ENCODE measurements around the gene RASSF1. TPM values are rescaled to one million over a fixed set of nuclear protein-coding genes. Genes with fewer than 3 reads are reported as not detected.

The RASSF1 gene
- total RNA-seq, 2 donors from 2014 or later = 31.3 to 40.3 TPM

DNA sequence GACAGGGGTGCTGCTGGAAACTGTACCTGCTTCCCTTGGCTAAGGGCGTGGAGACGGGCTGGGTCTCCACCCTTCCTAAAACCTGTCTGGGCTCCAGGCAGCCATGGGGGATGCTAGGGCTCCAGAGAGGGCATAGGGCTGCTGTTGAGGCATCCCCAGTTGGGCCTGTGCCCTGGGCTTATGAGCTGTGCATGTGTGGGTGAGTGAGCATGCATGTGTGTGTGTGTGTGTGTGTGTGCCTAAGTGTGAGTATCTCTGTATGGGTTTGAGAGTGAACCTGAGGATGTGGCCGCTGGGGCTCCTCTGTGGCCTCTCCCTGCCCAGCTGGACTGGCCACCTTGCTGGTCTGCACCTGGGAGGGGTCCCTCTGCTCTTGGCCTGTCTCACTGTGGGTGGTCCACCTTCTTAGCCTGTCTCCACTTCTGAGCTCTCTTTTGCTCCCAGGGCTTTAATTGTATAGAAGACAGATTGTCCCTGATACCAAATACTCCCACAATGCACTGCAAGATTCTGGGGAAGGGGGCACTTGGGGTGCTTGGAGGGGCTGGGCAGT is 30.6 kb upstream of the RASSF1 start:
- DNase-seq (ENCODE audit: low spot score) = no peak
- intact Hi-C loops (cut with DNase I) = no loop called here

DNA sequence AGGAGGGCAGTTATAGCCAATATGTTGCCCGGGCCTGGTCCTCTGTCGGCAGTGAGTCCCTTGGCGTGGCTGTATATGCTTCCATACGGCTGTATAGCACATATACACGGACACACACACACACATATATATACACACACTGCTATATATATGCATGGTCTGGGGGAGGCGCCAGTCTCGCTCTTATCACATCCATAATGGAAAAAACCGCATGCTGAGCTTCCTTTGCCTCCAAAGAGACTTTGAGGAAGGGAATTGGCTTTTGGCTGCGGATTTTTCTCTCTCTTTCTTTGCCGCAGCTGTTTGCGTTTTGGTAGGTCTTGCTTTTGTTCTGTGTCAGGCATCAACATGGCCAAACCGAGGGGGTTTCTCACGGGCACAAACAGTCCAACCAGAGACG is 30.0 kb upstream of the RASSF1 start:
- intact Hi-C loops (cut with DNase I) = no loop called here
- DNase-seq (ENCODE audit: low spot score) = no peak

DNA sequence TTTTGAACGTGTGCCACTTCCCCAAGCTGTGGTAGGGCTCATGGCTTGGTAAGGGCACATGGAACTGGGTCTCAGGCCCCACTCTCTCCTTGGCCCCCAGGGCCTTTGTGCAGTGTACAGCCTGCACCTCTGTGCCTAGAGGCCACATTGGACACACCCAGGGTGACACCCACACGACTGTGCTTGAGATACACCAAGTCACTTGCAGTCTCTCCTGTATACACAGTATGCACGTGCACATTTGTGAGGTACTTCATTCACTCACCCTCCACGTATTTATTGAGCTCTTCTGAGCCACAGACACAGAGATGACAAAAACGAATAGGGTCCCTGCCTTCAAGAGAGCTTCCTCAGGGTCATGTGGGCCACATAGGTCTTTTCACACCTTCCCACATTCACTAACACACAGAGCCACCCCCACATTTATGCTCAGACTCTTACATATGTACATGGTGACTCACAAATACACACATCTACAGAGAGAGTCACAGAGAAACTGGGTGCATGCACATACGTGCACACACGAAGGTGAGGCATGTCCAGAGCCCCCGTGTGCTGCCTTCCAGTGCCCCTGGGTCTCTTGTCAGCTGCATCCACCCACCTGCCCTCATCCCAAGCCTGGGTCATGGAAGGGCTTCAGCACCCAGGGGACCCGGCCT is 28.5 kb upstream of the RASSF1 start:
- intact Hi-C loops (cut with DNase I) = no loop called here
- no peak for DNase-seq (ENCODE audit: low spot score)

DNA sequence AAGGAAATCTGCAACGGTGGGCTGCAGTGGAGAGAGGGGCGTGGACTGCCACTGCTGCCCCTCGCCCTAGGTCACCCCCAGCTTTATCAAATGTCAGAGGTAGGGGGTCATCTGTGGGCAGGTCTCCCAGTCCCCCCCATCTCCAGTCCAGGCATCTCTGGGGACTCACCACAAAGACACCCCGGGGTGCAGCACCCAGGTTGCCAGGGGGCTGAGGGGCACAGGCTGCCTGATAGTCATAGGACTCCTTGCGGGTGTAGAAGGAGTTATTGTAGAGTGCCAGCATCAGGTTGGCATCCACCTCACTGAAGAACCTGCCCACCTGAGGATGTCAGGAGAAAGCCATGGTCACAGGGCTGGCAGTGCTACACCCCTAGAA is 25.2 kb upstream of the RASSF1 start:
- intact Hi-C loops (cut with DNase I) = no loop called here
- no peak for DNase-seq (ENCODE audit: low spot score)

DNA sequence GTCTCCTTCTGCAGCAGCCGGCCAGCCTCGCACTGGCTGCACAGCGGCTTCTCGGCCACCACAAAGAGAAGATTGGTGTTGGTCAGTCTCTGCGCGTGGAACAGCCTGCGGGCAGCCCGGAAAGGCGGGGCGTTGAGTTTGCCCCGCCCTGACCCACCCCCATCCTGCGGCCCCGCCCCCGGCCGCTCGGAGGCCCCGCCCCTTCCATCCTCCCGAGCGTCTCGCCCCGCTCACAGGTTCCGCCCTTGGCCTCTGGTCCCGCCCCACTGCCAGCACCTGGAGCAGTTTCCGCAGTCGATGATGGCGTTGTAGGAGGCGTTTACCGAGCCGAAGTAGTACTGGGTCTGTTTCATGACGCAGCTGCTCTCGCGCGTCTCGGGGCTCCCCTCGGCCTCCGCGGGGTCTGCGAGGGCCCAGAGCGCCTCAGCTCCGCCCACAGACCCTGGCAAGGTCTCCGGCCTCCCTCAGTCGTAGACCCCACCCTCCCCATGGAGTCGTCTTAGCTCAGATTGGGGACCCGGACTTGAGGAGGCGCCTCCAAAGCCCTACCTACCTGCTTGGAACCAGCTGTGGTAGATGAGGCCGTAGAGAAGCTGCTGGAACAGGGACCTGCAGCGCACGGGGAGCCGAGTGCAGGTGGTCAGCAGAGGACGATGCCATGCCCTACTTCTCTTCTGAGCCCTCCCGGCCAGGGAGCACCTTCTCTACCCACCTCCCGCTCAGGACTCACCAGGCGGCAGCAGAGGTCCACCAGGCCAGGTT is 24.6 kb upstream of the RASSF1 start:
- intact Hi-C loops (cut with DNase I) = no loop called here
- peak; percentile 95 for DNase-seq (ENCODE audit: low spot score)

DNA sequence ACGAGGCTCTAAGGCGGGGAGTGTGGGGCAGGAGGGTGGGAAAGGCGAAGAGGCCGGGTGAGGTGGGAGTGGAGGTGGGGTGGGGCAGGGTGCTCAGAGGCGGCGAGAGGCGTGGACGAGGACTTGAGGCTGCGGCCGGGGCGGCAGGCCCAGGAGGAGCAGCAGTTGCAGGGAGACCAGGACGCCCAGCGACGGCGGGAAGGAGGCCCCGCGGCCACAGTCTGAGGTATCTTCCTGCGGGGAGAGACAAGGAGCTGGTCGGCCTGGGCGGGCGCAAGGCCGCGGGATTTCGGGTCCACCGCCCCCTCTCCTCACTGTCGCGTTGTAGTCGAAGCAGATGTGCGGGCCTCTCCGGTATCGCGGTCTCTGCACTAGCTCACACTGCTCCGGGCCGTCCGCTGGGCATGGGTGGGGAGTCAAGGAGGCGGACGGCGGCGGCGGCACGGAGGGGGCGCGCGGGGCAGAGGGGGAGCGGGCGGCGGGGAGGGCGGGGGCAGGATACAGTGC is 24.0 kb upstream of the RASSF1 start:
- intact Hi-C loops (cut with DNase I) = no loop called here
- DNase-seq (ENCODE audit: low spot score) = no peak

DNA sequence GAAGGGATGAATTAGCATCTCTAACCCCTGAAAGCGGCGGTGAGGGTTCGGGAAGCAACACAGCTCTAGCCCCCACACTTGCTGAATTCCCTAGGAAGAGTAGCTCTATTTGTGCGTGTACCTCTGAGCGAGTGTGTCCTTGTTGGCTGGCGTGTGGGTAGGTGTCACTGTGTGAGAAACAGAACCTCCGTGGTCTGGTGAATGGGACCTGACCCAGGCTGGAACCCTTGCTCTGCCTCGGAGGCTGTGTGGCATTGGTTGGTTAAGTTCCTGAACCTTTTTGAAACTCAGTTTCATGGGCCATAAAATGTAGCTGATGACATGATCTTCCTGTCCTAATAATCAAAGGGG is 19.1 kb upstream of the RASSF1 start:
- DNase-seq (ENCODE audit: low spot score) = no peak
- intact Hi-C loops (cut with DNase I) = no loop called here

DNA sequence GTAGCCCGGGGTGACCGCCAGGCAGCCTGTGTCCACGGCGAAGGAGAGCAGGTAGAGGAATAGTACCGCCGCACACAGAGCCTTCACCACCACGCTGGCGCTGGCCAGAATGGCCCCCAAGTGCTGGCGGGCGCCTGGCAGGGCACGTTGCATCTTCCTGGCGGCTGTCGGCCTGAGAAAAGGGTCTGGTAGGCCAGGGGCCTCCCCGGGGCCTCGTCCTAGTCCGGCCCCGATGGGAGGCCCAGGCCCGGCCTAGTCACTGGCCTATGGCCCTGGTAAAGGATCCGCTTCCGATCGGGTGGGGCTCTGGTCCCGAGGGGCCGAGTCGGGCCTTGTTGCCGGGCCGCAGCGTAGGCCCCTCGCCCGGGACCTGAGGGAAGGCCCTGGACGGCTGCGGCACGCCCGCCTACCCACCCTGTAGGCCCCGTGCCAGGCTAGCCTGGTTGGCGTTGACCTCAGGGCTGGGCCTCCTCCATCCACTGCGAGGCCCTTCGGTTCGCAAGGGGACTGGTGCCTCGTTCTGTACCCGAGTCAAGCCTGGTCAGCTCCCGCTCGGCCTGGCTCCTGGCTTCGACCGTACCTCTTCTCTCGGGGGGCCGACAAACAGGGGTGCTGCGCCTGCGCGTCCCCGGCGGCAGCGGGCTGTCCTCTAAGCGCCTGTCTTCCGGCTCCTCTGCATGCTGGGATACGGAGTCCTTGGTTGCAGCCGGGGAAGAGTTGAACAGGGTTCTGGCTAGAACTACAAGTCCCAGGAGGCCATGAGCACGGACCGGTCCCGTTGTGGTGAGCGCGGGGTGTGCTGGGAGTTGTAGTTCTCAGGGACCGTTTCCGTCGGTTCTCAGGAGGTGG is 18.5 kb upstream of the RASSF1 start, which contains the start of gene TMEM115:
Gene TMEM115, minus strand, starts transcription at position 611 of the 849 bp plus-strand sequence. Its CDS starts 458 bp downstream, at position 153.
- DNase-seq (ENCODE audit: low spot score) = peak; percentile 98
- intact Hi-C loops (cut with DNase I) = no loop called here

DNA sequence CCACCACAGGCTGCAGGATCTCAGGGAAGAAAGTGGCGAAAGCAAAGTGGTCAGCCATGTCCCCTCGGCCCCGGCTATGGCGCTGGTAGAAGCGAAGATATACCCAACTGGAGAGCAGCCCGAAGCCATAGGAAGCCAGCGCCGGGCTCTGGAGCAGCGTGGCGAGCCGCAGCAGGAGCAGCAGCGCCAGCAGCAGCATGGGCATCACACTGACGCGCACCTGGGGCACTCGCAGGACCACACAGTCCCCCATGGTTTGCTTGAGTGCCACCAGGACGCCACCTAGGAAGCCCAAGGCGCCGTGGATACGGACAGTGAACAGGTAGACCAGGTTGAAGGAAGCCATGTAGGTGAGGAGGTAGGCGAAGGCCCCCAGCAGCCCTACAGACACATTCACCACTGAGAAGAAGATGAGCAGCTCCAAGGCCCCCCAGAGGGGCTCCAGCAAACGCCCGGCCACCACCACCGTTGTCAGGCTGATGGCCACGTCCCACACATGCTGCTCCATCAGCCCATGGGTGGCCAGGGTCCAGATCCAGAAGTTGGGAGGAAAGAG is 17.8 kb upstream of the RASSF1 start:
- DNase-seq (ENCODE audit: low spot score) = no peak
- intact Hi-C loops (cut with DNase I) = no loop called here

DNA sequence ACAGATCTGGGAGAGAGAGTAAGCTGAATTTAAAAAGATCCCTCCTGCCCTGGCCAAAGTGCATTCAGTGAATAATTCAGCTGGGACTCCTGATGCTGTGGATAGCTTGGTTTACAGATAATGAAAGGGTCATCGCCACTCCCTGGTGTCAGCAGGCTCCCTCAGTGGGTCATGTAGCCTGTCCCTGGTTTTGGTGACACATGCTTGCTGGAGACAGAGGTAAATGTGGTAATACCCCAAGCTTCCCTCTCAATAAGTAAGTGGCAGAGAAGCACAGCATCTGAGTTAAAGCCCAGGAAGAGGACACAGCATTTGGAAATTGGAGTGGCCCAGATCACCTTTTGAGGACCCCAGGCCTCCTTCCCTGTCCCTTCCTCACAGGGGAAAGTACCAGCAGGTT is 16.8 kb upstream of the RASSF1 start:
- intact Hi-C loops (cut with DNase I) = no loop called here

DNA sequence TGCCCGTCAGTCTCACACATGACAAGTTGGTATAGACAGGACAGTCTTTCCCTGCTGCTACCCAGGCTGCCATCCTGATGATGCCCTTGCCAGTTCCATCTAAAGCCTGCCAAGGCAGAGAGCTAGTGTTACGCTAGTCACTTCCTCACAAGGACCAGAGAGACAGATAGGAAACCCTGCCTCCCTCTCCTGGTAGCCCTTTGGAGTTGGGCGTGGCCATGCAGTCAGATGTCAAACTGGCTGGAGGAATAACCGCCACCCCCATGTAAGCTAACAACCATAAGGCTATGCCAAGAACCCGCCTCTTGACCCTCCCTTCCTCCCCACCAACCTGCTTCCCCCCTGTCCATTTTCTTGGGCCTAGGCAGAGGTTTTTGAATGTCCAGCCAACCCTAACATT is 15.9 kb upstream of the RASSF1 start:
- intact Hi-C loops (cut with DNase I) = no loop called here
- no peak for DNase-seq (ENCODE audit: low spot score)

More for the DNA sequence above, 16.8 kb upstream of the RASSF1 start:
- no peak for DNase-seq (ENCODE audit: low spot score)

DNA sequence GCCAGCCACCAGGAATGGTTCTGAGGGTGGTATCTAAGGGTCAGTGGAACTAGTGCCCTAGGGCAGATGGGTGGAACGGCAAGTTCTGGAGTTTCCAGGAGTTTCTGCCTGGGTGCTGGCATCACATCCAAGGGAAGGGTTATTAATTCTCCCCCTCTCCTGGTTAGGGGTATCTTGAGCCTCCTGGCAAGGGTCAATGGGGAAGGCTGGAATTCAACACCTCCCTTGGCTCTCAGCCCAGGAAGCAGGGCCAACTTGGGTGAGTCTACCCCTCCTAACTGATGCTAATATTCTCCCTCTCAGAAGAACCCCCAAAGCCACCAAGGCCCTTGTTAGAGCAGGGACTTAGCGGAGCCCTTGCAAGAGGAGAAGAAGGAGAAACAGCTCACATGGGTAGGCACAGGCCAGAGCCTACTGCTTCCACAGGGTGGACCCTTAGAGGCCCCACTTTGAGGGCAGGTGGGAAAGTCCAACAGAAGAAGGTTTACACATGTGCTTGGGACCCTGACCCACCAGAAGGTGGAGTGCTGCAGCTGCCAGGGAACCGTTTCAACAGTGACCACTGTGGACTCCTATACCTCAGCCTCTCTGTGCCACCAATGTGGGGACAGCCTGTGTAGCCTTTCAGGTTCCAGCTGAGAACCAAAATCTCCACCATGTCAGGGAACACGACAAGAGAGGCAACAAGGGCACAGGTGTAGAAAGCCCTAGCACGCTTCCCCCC is 15.4 kb upstream of the RASSF1 start:
- DNase-seq (ENCODE audit: low spot score) = no peak
- intact Hi-C loops (cut with DNase I) = no loop called here

DNA sequence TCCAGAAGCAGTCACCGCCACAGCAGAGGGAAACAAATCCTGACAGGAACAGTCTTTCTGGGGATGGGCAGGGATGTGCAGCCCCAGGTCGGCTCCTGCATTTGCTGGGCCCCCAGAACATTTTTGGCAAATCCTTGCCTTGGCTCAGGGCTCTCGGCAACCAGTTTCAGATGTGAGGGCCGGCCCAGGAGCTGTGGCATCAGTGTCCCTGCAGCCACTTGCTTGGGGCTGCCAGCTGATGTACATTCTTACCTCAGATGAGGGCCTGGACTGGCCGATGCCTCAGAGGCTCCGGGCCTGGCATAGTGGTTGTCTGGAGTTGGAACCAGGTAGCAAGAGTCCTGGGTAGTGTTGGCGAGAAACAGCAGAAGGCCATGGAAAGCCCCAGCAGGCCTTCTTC is 14.2 kb upstream of the RASSF1 start:
- intact Hi-C loops (cut with DNase I) = no loop called here
- no peak for DNase-seq (ENCODE audit: low spot score)

DNA sequence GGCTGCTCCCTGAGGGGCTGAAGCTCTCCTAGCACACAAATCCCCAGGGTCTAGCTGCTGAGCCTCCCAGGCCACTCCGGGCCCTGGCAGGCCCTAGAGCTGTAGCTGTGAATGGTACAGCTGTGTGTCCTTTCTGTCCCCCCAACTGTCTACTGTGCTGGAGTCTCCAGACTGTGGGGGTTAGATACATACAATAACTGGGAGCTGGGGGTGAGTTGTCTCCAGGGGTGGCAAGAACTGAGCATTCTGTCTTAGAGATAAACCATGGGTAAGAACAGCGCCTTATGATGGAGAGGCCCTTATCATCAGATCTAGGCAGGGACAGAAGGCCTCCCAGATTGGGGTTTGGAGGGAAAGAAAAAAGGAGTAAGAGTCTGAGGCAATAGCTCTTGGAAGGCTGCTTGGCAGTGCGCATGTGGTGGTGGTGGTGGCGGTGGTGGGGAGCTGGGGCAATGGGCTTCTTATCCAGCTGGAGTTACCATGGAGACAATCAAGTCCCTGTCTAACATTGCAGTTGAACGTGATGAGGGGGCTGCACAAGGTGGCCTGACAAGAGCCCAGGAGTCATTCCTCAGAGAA is 13.6 kb upstream of the RASSF1 start:
- DNase-seq (ENCODE audit: low spot score) = no peak
- intact Hi-C loops (cut with DNase I) = no loop called here

DNA sequence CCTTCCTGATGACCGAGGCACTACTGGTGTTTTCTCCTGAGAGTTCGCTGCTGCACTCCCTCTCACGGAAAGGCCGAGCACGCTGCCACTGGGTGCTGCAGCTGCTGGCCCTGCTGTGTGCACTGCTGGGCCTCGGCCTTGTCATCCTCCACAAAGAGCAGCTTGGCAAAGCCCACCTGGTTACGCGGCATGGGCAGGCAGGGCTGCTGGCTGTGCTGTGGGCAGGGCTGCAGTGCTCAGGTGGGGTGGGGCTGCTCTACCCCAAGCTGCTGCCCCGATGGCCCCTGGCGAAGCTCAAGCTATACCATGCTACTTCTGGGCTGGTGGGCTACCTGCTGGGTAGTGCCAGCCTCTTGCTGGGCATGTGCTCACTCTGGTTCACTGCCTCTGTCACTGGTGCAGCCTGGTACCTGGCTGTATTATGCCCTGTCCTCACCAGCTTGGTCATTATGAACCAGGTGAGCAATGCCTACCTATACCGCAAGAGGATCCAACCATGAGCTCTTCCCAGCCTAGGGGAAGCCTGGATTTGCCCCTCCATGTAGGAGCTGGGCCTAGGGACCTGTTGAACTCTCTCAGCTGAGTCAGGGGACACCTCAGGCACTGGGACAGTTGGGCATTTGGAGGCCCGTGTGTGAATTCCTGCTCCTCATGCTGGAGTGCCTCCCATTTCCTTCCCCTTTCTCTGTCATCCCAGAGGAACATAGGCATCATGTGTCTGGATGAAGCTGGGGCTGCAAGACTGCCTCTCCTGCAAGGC is 12.8 kb upstream of the RASSF1 start:
- no peak for DNase-seq (ENCODE audit: low spot score)
- intact Hi-C loops (cut with DNase I) = no loop called here

DNA sequence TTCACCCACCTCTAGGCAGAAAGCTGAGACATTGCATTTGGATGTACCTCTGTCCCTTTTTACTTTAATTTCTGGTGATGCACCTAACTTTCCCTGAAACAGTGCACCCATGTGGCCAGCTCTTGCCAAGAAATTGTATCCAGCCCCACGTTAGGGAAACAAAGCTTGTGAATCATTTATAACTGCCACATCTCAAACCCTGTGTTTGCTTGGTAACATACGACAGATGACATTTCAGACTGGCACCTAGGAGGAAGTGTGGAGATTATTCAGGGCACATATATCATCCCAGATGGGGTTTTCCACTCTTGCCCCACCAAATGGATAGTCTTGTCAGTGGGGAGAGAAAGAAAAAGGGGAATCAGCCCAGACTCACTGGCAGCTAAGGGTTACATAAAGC is 12.1 kb upstream of the RASSF1 start:
- DNase-seq (ENCODE audit: low spot score) = no peak
- intact Hi-C loops (cut with DNase I) = loop anchor here in 1 of 2 donors (1.0 kb wide), 1 partner anchor 30 kb away; the partner anchor contains the start of gene HYAL2

DNA sequence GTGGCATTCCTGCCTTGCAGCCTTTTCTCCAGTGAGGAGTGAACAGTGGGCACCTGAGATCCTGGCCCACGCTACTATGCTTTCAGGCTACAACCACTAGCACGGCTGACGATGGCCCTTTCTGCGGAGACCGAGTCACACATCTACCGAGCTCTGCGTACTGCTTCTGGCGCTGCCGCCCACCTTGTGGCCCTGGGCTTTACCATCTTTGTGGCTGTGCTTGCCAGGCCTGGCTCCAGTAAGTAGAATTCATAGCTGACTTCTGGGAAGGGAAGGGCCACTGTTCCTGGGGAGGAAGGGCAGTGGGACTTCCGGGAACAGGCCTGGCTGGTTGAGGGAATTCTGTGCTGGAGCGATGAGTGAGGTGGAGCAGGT is 10.7 kb upstream of the RASSF1 start:
- intact Hi-C loops (cut with DNase I) = no loop called here
- DNase-seq (ENCODE audit: low spot score) = no peak

Measured in posterior vena cava (tissue), 2 donors.